Measurements from ENCODE around the gene DRICH1.
"Not testable (repeated sequence)": the region's sequence is repeated elsewhere in the genome, so short reads cannot be mapped to it uniquely, and the experiment has no call there.

Gene DRICH1

GRCh38 chr22:23655891-23656475 is 23.9 kb upstream of the DRICH1 start:
- H3K4me3 ChIP-seq (ENCODE audit: low read length) = no peak overlapping the region
- no peak for TF ChIP-seq CTCF (IDR thresholded peaks at IDR 0.05; ENCODE audit: insufficient read depth, low read depth, low read length, missing control alignments)
- DNase-seq (ENCODE audit: low read depth) = no peak

- no peak for DNase-seq (ENCODE audit: low read depth)
- TF ChIP-seq CTCF (IDR thresholded peaks at IDR 0.05; ENCODE audit: insufficient read depth, low read depth, low read length, missing control alignments) = no peak
- H3K4me3 ChIP-seq (ENCODE audit: low read length) = no peak overlapping the region
These were observed 20.6 kb upstream of the DRICH1 start for GRCh38 chr22:23652711-23653110.

- no peak for TF ChIP-seq CTCF (IDR thresholded peaks at IDR 0.05; ENCODE audit: insufficient read depth, low read depth, low read length, missing control alignments)
- no peak overlapping the region for H3K4me3 ChIP-seq (ENCODE audit: low read length)
These were observed 20.2 kb upstream of the DRICH1 start for GRCh38 chr22:23652286-23652685.

GRCh38 chr22:23651676-23652075 is 19.6 kb upstream of the DRICH1 start:
- DNase-seq (ENCODE audit: low read depth) = no peak
- no peak overlapping the region for H3K4me3 ChIP-seq (ENCODE audit: low read length)
- no peak for TF ChIP-seq CTCF (IDR thresholded peaks at IDR 0.05; ENCODE audit: insufficient read depth, low read depth, low read length, missing control alignments)

More at GRCh38 chr22:23652286-23652685, 20.2 kb upstream of the DRICH1 start:
- DNase-seq (ENCODE audit: low read depth) = no peak

- no peak for TF ChIP-seq CTCF (IDR thresholded peaks at IDR 0.05; ENCODE audit: insufficient read depth, low read depth, low read length, missing control alignments)
- no peak for DNase-seq (ENCODE audit: low read depth)
- H3K4me3 ChIP-seq (ENCODE audit: low read length) = no peak overlapping the region
These were observed 17.0 kb upstream of the DRICH1 start for GRCh38 chr22:23649071-23649501.

GRCh38 chr22:23646526-23646925 is 14.4 kb upstream of the DRICH1 start:
- not testable (repeated sequence) for DNase-seq (ENCODE audit: low read depth); H3K4me3 ChIP-seq (ENCODE audit: low read length)

- DNase-seq (ENCODE audit: low read depth); H3K4me3 ChIP-seq (ENCODE audit: low read length): not testable (repeated sequence)
These were observed 8.1 kb upstream of the DRICH1 start for GRCh38 chr22:23640206-23640605.

GRCh38 chr22:23639661-23640060 is 7.5 kb upstream of the DRICH1 start:
- no peak overlapping the region for H3K4me3 ChIP-seq (ENCODE audit: low read length)
- TF ChIP-seq CTCF (IDR thresholded peaks at IDR 0.05; ENCODE audit: insufficient read depth, low read depth, low read length, missing control alignments) = no peak
- no peak for DNase-seq (ENCODE audit: low read depth)

Measured in epithelial cell of esophagus (primary cell).